Neural cell (in vitro differentiated cells): ENCODE results near the gene TBL1X. TPM values are rescaled to one million over a fixed set of nuclear protein-coding genes. Genes with fewer than 3 reads are reported as not detected.

Experiments
- H2AFZ ChIP-seq: fragments of 200-600, 300-800 bp; sonication (generic), shearing (Covaris generic); 2 replicates; pipeline ENCODE4 v1.6.0; 2014; ENCODE audit warnings: low read depth, mild to moderate bottlenecking, antibody characterized with exemption, low read length, moderate library complexity
- H3F3A ChIP-seq: fragments of 200-600 bp; shearing (Covaris generic); 2 replicates; pipeline ENCODE4 v1.6.1; 2016; ENCODE audit warnings: mild to moderate bottlenecking, moderate library complexity, mixed read lengths, antibody characterized with exemption, low read length; ENCODE audit not compliant: insufficient read depth, poor library complexity, severe bottlenecking
- H3K27ac ChIP-seq: fragments of 200-600, 300-800 bp; sonication (generic), shearing (Covaris generic); 2 replicates; pipeline ENCODE4 v1.5.1; 2014; ENCODE audit warnings: mild to moderate bottlenecking, low read length, moderate library complexity
- H3K27me3 ChIP-seq: fragments of 300-800, 200-600 bp; sonication (generic), shearing (Covaris generic); 2 replicates; pipeline ENCODE4 v1.6.0; 2014; ENCODE audit warnings: mild to moderate bottlenecking, low read depth, low read length, moderate library complexity; ENCODE audit not compliant: insufficient read depth
- H3K36me3 ChIP-seq: fragments of 300-800, 200-600 bp; sonication (generic), shearing (Covaris generic); 2 replicates; pipeline ENCODE4 v1.5.1; 2014; ENCODE audit warnings: mild to moderate bottlenecking, antibody characterized with exemption, low read length, moderate library complexity; ENCODE audit not compliant: insufficient read depth
- H3K4me2 ChIP-seq: fragments of 300-800, 200-600 bp; sonication (generic), shearing (Covaris generic); 2 replicates; pipeline ENCODE4 v1.6.0; 2014; ENCODE audit warnings: mild to moderate bottlenecking, low read length
- H3K4me3 ChIP-seq: fragments of 300-800, 200-600 bp; sonication (generic), shearing (Covaris generic); 2 replicates; pipeline ENCODE4 v1.5.1; 2014; ENCODE audit warnings: mild to moderate bottlenecking, low read length, moderate library complexity
- H3K79me2 ChIP-seq: fragments of 200-600 bp; shearing (Covaris generic); replicated peaks from 2 replicates; pipeline ENCODE4 v1.6.0; 2014; ENCODE audit warnings: mild to moderate bottlenecking, low read length, moderate library complexity; ENCODE audit not compliant: insufficient read depth
- H3K9ac ChIP-seq: fragments of 300-800, 200-600 bp; sonication (generic), shearing (Covaris generic); 2 replicates; pipeline ENCODE4 v1.6.1; 2016; ENCODE audit warnings: mild to moderate bottlenecking, low read length, mixed read lengths
- H3K9me2 ChIP-seq: fragments of 200-600 bp; shearing (Covaris generic); 2 replicates; pipeline ENCODE4 v1.6.1; 2016; ENCODE audit warnings: mild to moderate bottlenecking, low read length, mixed read lengths; ENCODE audit not compliant: insufficient read depth
- H3K9me3 ChIP-seq: fragments of 200-600, 300-800 bp; sonication (generic), shearing (Covaris generic); 2 replicates; pipeline ENCODE4 v1.6.1; 2016; ENCODE audit warnings: mild to moderate bottlenecking, mixed run types, low read length, moderate library complexity, mixed read lengths
- H4K20me1 ChIP-seq: fragments of 200-600 bp; shearing (Covaris generic); 2 replicates; pipeline ENCODE4 v1.6.1; 2016; ENCODE audit warnings: mild to moderate bottlenecking, mixed run types; ENCODE audit not compliant: insufficient read depth
- EP300 ChIP-seq: fragments of 450-650 bp; conservative IDR thresholded peaks from 2 replicates; pipeline ENCODE4 v1.6.1; 2014; ENCODE audit warnings: antibody characterized with exemption, mild to moderate bottlenecking, moderate library complexity; ENCODE audit not compliant: poor library complexity, severe bottlenecking
- EZH2 ChIP-seq: fragments of 200-600, 300-800 bp; shearing (Covaris generic), sonication (generic); IDR thresholded peaks from 2 replicates; pipeline ENCODE4 v1.6.1; 2014; ENCODE audit warnings: antibody characterized with exemption, low read length, borderline replicate concordance, mild to moderate bottlenecking; ENCODE audit not compliant: insufficient read depth, poor library complexity, severe bottlenecking
- MXI1 ChIP-seq: fragments of 450-650 bp; conservative IDR thresholded peaks from 2 replicates; pipeline ENCODE4 v1.6.1; 2014; ENCODE audit warnings: antibody characterized with exemption, mild to moderate bottlenecking; ENCODE audit not compliant: poor library complexity, severe bottlenecking
- POLR2AphosphoS5 ChIP-seq: IDR thresholded peaks from 2 replicates; pipeline ENCODE4 v1.6.1; 2012
- RAD21 ChIP-seq: fragments of 450-650 bp; conservative IDR thresholded peaks from 2 replicates; pipeline ENCODE4 v1.6.1; 2014; ENCODE audit warnings: antibody characterized with exemption, mild to moderate bottlenecking, moderate library complexity
- SMC3 ChIP-seq: fragments of 450-650 bp; conservative IDR thresholded peaks from 2 replicates; pipeline ENCODE4 v1.6.1; 2014; ENCODE audit warnings: antibody characterized with exemption, mild to moderate bottlenecking, moderate library complexity; ENCODE audit not compliant: poor library complexity
- TAF1 ChIP-seq: IDR thresholded peaks from 2 replicates; pipeline ENCODE4 v1.6.1; 2012; ENCODE audit warnings: low read depth
- polyA plus RNA-seq: library from polyadenylated mRNA; depleted of rRNA; stranded (reverse); fragments of >200 nt; gene quantifications from 2 replicates; pipeline ENCODE4 v1.2.3, GENCODE V29; 2014
- TF ChIP-seq, protein P1 (sequence below): fragments of 450-650 bp; IDR thresholded peaks from 2 replicates; pipeline ENCODE4 v1.5.1; 2014; ENCODE audit warnings: antibody characterized with exemption, mild to moderate bottlenecking, moderate library complexity; ENCODE audit not compliant: poor library complexity, severe bottlenecking
- TF ChIP-seq, protein P2 (sequence below): IDR thresholded peaks from 2 replicates; pipeline ENCODE4 v1.6.1; 2012; ENCODE audit warnings: borderline replicate concordance

TBL1X gene
- polyA plus RNA-seq, 1 donor from 2014 or later = 2.2 TPM

DNA sequence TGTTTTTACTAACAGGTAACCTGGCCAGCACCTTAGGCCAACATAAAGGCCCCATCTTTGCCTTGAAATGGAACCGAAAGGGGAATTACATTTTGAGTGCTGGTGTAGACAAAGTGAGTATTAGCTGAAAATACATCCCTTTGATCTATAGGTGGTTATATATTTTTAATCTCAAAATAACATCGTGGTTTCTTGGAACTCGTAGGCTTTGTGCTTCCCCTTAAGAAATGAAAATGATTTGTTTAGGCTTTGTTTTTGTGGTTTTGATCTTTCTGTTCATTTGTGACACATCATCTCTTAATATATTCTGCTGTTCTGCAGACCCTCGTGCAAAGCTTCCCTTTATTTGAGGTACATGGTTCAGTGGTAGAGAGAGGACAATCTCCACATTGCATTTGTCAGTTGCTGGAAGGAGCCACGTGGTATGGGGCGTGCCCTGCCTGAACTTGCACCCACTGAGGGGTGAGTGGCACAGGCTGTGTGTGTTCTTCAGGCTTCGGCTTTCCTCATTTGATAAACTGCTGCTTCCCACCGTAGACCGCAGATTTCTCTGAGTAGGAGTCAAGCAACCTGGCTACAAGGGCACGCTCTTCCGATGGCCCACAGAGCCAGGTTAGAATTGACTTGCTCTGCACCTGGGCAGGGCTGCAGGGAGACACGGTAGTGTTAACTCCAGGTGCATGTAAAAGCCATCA, 228.6 kb downstream of the TBL1X start:
- no peaks in the 10 kb centered on the region for H3K9me2 ChIP-seq
- no peak overlapping the region for H3K9ac ChIP-seq
- no peak overlapping the region for H3K27ac ChIP-seq
- H3K27me3 ChIP-seq = no peaks in the 10 kb centered on the region
- H2AFZ ChIP-seq = no peak overlapping the region
- no peaks in the 10 kb centered on the region for H3K9me3 ChIP-seq
- TF ChIP-seq RAD21 (no peak), TAF1 (no peak), POLR2AphosphoS5 (no peak), EZH2 (no peak), MXI1 (no peak), EP300 (no peak), SMC3 (no peak)
- TF ChIP-seq, protein P1, sequence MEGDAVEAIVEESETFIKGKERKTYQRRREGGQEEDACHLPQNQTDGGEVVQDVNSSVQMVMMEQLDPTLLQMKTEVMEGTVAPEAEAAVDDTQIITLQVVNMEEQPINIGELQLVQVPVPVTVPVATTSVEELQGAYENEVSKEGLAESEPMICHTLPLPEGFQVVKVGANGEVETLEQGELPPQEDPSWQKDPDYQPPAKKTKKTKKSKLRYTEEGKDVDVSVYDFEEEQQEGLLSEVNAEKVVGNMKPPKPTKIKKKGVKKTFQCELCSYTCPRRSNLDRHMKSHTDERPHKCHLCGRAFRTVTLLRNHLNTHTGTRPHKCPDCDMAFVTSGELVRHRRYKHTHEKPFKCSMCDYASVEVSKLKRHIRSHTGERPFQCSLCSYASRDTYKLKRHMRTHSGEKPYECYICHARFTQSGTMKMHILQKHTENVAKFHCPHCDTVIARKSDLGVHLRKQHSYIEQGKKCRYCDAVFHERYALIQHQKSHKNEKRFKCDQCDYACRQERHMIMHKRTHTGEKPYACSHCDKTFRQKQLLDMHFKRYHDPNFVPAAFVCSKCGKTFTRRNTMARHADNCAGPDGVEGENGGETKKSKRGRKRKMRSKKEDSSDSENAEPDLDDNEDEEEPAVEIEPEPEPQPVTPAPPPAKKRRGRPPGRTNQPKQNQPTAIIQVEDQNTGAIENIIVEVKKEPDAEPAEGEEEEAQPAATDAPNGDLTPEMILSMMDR = no peak
- TF ChIP-seq, protein P2, sequence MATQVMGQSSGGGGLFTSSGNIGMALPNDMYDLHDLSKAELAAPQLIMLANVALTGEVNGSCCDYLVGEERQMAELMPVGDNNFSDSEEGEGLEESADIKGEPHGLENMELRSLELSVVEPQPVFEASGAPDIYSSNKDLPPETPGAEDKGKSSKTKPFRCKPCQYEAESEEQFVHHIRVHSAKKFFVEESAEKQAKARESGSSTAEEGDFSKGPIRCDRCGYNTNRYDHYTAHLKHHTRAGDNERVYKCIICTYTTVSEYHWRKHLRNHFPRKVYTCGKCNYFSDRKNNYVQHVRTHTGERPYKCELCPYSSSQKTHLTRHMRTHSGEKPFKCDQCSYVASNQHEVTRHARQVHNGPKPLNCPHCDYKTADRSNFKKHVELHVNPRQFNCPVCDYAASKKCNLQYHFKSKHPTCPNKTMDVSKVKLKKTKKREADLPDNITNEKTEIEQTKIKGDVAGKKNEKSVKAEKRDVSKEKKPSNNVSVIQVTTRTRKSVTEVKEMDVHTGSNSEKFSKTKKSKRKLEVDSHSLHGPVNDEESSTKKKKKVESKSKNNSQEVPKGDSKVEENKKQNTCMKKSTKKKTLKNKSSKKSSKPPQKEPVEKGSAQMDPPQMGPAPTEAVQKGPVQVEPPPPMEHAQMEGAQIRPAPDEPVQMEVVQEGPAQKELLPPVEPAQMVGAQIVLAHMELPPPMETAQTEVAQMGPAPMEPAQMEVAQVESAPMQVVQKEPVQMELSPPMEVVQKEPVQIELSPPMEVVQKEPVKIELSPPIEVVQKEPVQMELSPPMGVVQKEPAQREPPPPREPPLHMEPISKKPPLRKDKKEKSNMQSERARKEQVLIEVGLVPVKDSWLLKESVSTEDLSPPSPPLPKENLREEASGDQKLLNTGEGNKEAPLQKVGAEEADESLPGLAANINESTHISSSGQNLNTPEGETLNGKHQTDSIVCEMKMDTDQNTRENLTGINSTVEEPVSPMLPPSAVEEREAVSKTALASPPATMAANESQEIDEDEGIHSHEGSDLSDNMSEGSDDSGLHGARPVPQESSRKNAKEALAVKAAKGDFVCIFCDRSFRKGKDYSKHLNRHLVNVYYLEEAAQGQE = no peak
- no peaks in the 10 kb centered on the region for H3F3A ChIP-seq
- H3K79me2 ChIP-seq = no peaks in the 10 kb centered on the region
- H3K4me2 ChIP-seq = no peak overlapping the region
- H4K20me1 ChIP-seq = no peaks in the 10 kb centered on the region
- H3K36me3 ChIP-seq = no peaks in the 10 kb centered on the region
- no peak overlapping the region for H3K4me3 ChIP-seq

DNA sequence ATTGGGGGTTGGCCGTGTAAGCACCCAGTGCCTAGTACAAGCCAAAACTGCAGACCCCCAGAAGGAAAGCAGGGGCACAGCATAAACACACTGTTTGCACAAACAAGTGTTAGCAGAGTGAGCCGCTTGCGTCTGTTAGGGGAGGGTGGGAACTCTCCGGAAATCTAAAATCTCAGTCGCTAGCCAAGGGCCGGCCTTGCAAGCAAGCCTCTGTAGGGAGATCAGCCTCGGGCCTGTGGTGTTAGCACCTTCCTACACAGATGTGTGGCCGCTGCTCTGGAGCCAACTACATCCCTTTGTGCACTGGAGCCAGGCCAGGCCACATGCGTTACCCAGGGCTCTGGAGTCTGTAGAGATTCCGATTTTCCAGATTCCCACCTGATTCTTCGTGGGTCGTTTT, 233.7 kb downstream of the TBL1X start:
- Histone ChIP-seq H3K36me3 (no peaks in the 10 kb centered on the region), H3K9ac (no peak overlapping the region), H4K20me1 (no peaks in the 10 kb centered on the region), H3K9me3 (no peaks in the 10 kb centered on the region), H3K4me3 (no peak overlapping the region), H3F3A (no peaks in the 10 kb centered on the region), H3K27ac (no peak overlapping the region), H2AFZ (no peak overlapping the region), H3K79me2 (no peaks in the 10 kb centered on the region), H3K27me3 (no peaks in the 10 kb centered on the region), H3K9me2 (no peaks in the 10 kb centered on the region), H3K4me2 (no peak overlapping the region)
- TF ChIP-seq SMC3 = no peak
- TF ChIP-seq, protein P2 = no peak
- TF ChIP-seq POLR2AphosphoS5 = no peak
- TF ChIP-seq EZH2 = no peak
- TF ChIP-seq, protein P1 = no peak
- TF ChIP-seq EP300 = no peak
- TF ChIP-seq RAD21 = no peak
- TF ChIP-seq MXI1 = no peak
- TF ChIP-seq TAF1 = no peak
